ENCODE measurements around the gene DAPK1. TPM values are rescaled to one million over a fixed set of nuclear protein-coding genes. Genes with fewer than 3 reads are reported as not detected.

The DAPK1 gene
- total RNA-seq, 1 donor from 2014 or later: 196 TPM

DNA sequence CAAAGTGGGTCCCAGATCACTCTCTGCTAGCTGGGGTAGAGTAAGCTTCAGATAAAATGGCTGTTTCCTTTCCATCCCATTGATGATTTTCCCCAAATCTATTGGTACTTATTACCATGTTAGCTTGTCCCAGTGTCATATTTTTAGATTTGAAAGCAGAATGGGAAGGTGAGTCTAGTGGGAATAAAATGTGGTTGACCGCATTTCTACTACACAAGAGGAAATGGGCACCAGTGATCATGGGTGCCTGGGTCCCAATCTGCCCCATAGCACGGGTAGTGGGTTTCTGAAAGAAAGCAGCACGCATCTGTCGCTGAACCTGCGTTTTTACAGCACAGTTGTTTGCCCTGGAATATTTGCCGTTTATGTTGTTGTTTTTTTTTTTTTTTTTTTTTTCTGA, 20.1 kb downstream of the DAPK1 start:
- no peak overlapping the region for H3K4me3 ChIP-seq
- ATAC-seq (no peak), DNase-seq (no peak)
- no peaks in the 10 kb centered on the region for H3K9me3 ChIP-seq
- intact Hi-C loops (cut with DNase I): no loop called here
- no peaks in the 10 kb centered on the region for H3K36me3 ChIP-seq
- no peaks in the 10 kb centered on the region for H3K27me3 ChIP-seq (ENCODE audit: low read depth)
- TF ChIP-seq CTCF (IDR thresholded peaks at IDR 0.05): no peak
- H3K27ac ChIP-seq: no peak overlapping the region
- H3K4me1 ChIP-seq: peaks cover 75% of the 10 kb centered on the region

GRCh38 chr9:87518702-87519335, 21.2 kb downstream of the DAPK1 start:
- Histone ChIP-seq H3K9me3 (no peaks in the 10 kb centered on the region), H3K36me3 (no peaks in the 10 kb centered on the region), H3K4me3 (no peak overlapping the region), H3K4me1 (peaks cover 64% of the 10 kb centered on the region), H3K27me3 (ENCODE audit: low read depth) (no peaks in the 10 kb centered on the region), H3K27ac (peak overlapping the region; percentile 37)
- DNase-seq (peak; percentile 62), ATAC-seq (peak; percentile 77 to 78)
- intact Hi-C loops (cut with DNase I): no loop called here
- no peak for TF ChIP-seq CTCF (IDR thresholded peaks at IDR 0.05)

GRCh38 chr9:87519461-87519860, 21.8 kb downstream of the DAPK1 start:
- no peak for TF ChIP-seq CTCF (IDR thresholded peaks at IDR 0.05)
- Histone ChIP-seq H3K4me3 (no peak overlapping the region), H3K4me1 (peaks cover 58% of the 10 kb centered on the region), H3K27ac (no peak overlapping the region), H3K36me3 (no peaks in the 10 kb centered on the region), H3K27me3 (ENCODE audit: low read depth) (no peaks in the 10 kb centered on the region), H3K9me3 (no peaks in the 10 kb centered on the region)
- intact Hi-C loops (cut with DNase I): no loop called here
- no peak for ATAC-seq
- no peak for DNase-seq

DNA sequence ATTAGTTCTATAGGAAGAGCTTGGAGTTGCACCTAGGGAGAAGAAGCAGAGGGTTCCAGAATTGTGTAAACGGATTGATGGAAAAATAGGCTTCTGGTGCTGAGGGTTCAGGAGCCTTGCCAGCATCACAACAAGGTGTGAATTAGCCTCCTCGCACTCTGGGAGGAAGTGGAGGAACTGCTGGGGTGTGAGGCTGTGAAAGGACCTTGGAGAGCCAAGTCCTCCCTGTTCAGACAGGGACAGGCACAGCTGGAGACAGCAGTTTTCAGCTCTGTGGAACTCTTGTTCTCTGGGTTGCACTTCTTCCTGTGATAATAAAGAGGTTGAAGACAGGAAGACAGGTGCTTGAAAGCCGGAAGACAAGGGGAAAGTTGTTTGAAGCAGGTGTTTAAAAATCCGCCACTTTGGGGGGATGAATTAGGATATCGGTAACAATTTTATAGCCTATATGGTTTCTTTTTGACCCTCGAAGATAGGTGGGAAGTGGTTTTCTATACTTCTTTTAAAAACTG, 22.6 kb downstream of the DAPK1 start:
- TF ChIP-seq CTCF (IDR thresholded peaks at IDR 0.05): no peak
- intact Hi-C loops (cut with DNase I): no loop called here
- no peak for ATAC-seq
- no peaks in the 10 kb centered on the region for H3K27me3 ChIP-seq (ENCODE audit: low read depth)
- no peak overlapping the region for H3K27ac ChIP-seq
- H3K4me3 ChIP-seq: no peak overlapping the region
- DNase-seq: no peak
- no peaks in the 10 kb centered on the region for H3K36me3 ChIP-seq
- no peaks in the 10 kb centered on the region for H3K9me3 ChIP-seq
- peaks cover 50% of the 10 kb centered on the region for H3K4me1 ChIP-seq

GRCh38 chr9:87521834-87522233, 24.2 kb downstream of the DAPK1 start:
- H3K27me3 ChIP-seq (ENCODE audit: low read depth): no peaks in the 10 kb centered on the region
- intact Hi-C loops (cut with DNase I): no loop called here
- H3K4me3 ChIP-seq: no peak overlapping the region
- peaks cover 34% of the 10 kb centered on the region for H3K4me1 ChIP-seq
- H3K9me3 ChIP-seq: no peaks in the 10 kb centered on the region
- ATAC-seq: no peak
- H3K36me3 ChIP-seq: no peaks in the 10 kb centered on the region
- DNase-seq: no peak
- no peak overlapping the region for H3K27ac ChIP-seq
- no peak for TF ChIP-seq CTCF (IDR thresholded peaks at IDR 0.05)
